DOHH2 (cell line): ENCODE measurements around the gene ALKBH3.

Experiments
- CTCF ChIP-seq: fragments of 200-600 bp; sonication (generic); IDR thresholded peaks from one replicate; pipeline ENCODE4 v1.5.1; 2014; ENCODE audit warnings: antibody characterized with exemption, mild to moderate bottlenecking, low read depth, low read length; ENCODE audit not compliant: poor library complexity, severe bottlenecking
- EZH2phosphoT487 ChIP-seq: fragments of 200-600 bp; sonication (generic); IDR thresholded peaks from 2 replicates; pipeline ENCODE4 v1.6.1; 2017; ENCODE audit warnings: borderline replicate concordance, mild to moderate bottlenecking, antibody characterized with exemption, low read length, moderate library complexity, mixed read lengths

GRCh38 chr11:43930868-43931716 lies 50.5 kb downstream of the ALKBH3 start:
- TF ChIP-seq CTCF, result no peak
- TF ChIP-seq EZH2phosphoT487, result no peak
